Islet of Langerhans (tissue), 1 donor: ENCODE data around the gene PAFAH1B1.
"Not testable (repeated sequence)": the region's sequence is repeated elsewhere in the genome, so short reads cannot be mapped to it uniquely, and the experiment has no call there.

ENCODE experiments used
- FAIRE-seq: peaks from one replicate; lab custom pipeline; 2011; peaks lifted over from hg19 to GRCh38; lab: Jason Lieb, UNC

PAFAH1B1 gene

GRCh38 chr17:2690165-2691068, 97.0 kb downstream of the PAFAH1B1 start:
- FAIRE-seq: no peak

DNA sequence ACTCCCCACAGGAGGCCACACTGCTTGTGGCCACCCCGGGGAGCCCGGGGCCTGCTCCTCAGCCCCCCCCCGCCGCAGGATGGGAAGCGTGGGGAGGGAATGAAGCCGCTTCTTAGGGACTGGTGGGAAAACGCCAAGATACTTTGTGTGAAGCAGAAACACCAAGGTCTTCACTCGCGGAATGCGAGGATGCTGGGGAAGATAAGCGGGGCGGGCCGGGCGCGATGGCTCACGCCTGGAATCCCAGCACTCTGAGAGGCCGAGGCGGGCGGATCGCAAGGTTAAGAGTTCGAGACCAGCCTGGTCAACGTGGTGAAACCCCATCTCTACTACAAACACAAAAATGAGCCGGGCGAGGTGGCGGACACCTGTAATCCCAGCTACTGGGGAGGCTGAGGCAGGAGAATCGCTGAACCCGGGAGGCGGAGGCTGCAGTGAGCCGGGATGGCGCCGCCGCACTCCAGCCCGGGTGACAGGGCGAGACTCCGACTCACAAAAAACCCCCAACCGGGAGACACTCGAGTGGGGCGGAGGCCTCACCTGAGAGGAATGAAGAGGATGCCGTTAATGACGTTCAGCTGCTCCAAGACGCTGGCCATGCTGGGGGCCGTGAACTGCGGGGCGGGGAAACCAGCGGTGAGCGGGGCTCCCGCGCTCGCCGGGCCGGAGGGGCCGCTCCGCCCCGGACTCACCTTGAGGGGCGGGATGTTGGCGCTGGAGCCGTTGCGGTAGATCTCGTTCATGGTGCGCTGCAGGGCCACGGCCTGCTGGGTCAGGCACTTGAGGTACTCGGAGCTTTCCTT, 97.8 kb downstream of the PAFAH1B1 start:
- FAIRE-seq: no peak

DNA sequence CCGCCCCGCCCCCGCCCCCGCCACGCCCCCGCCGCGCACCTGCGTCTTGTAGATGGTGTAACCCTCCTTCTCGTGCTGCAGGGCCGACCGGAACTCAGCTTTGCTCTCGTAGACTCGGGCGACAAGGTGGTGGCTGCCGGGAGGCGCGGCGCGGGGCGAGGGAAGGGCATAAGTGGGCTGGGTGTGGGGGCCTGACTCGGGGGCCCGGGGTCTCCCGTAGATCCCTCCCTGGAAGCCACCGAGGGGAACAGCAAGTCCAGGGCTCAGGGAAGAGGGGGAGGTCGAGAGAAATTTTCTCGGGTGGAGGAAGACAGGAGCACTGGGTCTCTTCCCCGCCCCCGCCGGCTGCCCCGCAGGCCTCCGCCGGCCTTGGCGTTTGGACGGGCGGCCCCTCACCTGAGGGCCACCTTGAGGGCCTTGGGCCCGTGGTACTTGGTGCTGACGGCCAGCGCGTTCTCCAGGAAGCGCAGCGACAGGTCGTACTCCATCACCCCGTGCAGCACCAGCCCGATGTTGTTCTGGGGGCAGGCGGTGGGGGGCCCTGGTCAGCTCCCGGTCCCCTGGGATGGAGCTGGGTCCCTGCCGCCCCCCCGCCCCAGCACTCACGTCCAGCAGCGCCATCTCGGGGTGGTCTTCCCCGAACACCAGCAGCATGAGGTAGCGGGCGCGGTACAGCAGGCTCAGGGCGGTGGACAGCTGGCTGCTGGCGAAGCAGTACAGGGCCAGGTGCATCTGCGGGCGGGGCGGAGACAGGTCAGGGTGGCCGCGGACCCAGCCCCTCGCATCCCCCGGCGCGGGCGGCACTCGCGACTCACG, 98.7 kb downstream of the PAFAH1B1 start:
- no peak for FAIRE-seq

DNA sequence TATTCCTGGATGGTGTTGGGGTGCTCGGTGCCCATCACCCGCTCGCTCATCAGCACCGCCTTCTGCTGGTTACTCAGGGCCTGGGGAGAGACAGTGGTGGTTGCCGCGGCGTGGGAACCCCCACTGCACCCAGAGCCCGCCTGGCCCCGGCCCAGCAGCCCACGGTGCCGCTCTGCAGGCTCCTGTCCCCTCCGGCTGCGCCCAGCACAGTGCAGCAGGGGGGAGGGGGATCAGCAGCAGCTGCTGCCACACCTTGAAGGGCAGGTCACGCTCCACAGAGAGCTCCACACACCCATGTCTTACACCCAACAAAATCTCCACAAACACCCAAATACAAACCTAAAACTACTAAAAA, 99.3 kb downstream of the PAFAH1B1 start:
- no peak for FAIRE-seq

DNA sequence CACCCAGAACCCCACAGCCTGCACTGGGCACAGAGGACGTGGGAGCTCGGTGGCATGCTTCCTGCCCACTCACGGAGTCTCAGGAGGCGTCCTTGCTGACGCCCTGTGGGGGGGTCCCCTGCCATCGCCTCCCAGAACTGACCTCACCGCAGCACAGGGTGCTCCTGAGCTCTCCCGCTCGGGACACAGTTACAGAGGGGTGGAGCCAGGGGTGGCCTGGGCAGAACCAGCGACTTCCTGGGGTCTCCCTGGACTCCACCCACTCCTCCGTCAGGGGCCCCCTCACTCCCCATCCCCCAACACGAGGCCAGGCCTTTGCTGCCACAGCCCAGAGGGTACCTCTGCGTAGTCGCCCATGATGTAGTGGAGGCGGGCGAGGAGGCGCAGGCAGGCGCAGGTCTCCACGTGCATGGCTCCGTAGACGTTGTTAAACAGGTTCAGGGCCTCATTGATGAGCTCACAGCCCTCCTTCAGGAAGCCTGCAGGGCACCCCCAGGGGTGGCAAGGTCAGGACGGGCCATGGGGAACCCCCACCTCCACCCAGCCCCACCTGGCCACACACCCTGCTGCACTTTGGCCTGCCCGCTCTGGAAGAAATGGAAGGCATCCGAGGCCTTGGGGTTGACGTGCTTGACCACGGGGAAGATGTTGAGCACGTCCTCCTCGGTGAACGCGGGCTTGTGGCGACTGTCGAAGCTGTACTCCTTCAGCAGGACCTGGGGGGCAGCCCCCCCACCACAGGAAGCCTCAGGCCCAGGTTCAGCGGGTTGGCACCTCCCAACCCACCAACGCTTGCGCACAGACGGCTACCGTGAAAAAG, 100.3 kb downstream of the PAFAH1B1 start:
- FAIRE-seq: no peak

GRCh38 chr17:2694381-2695242, 101.2 kb downstream of the PAFAH1B1 start:
- no peak for FAIRE-seq

GRCh38 chr17:2695243-2695960, 101.9 kb downstream of the PAFAH1B1 start:
- FAIRE-seq: no peak

GRCh38 chr17:2695961-2696760, 102.7 kb downstream of the PAFAH1B1 start:
- FAIRE-seq: no peak

DNA sequence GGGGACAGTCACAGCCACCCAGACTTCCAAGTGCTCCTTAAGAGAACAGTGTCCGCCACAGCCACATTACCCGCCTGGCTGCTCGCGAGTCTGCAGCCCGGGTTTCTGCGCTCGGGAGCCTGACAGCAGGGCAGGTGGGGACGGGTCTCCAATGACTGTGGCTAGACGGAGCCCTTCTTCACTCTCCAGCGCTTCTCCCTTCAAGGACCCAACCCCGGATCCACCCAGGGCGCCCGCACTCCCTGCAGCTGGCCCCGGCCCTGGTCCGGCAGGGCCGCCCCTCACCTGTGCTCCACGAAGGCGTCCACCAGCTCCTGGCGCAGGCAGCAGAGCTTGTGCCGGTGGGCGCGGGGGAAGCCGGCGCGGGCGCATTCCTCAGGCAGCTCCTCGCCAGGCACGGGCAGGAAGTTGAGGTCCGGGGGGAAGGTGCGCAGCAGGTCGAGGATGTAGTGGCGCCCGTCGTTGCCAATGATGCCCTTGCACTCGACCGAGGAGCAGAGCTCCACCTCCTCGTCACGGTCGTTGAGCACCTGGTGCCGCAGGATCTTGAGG, 104.2 kb downstream of the PAFAH1B1 start:
- no peak for FAIRE-seq

DNA sequence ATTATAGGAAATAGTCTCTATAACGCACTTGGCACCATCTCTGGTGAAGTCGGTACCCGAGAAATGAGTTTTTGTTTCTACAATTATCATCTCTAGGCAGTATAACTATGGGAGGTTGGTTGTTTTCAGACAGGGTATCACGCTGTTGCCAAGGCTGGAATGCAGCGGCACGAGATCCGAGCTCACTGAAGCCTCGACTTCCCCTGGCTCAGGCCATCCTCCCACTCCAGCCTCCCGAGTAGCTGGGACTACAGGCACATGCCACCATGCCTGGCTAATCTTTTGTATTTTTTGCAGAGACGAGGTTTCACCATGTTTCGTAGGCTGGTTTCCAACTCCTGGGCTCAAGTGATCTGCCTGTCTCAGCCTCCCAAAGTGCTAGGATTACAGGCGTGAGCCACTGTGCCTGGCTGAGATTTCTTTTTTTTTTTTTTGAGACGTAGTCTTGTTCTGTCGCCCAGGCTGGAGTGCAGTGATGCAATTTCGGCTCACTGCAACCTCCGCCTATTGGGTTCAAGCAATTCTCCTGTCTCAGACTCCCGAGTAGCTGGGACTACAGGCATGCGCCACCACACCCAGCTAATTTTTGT, 105.9 kb downstream of the PAFAH1B1 start:
- not testable (repeated sequence) for FAIRE-seq

- FAIRE-seq: no peak
Measured at GRCh38 chr17:2700030-2700490, 106.6 kb downstream of the PAFAH1B1 start.

- FAIRE-seq: no peak
Measured at GRCh38 chr17:2700491-2701141, 107.2 kb downstream of the PAFAH1B1 start.

DNA sequence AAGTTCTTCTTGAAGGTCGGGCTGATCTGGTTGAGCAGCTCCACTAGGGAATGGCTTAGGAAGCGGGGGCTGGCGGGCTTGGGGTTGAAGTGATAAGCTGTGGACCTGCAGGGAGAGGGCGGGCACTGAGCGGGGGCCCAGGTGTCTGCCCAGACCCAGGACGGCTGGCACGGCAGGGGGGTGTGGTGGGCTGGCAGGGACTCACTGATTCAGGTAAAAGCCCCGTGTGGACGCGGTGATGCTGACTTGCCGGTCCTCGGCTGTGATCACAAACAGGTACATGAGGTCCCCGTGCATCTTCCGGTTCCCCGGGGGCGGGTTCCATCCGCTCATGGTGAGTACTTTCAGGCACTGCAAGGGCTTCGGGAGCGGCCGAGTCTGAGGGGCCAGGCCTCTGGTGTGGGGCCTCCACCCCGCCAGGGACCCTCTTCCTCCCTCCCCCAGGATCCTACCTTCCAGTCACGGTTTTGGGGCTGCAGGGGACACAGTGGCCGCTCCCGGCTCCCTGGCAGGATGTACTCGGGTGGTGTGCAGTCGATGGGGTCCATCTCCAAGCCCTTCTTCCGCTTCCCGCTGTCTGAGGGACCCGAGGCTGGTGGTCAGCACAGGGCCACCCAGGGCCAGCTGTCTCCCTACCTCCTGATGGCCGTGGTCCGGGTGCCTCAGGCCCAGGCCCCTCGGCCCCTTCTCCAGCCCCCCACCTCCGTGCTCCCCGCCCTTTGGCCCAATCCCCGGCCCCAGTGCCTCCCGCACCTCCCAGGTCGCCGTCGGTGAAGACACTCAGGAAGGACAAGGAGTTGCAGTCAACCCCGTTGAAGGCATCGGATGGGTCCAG, 107.9 kb downstream of the PAFAH1B1 start:
- no peak for FAIRE-seq

DNA sequence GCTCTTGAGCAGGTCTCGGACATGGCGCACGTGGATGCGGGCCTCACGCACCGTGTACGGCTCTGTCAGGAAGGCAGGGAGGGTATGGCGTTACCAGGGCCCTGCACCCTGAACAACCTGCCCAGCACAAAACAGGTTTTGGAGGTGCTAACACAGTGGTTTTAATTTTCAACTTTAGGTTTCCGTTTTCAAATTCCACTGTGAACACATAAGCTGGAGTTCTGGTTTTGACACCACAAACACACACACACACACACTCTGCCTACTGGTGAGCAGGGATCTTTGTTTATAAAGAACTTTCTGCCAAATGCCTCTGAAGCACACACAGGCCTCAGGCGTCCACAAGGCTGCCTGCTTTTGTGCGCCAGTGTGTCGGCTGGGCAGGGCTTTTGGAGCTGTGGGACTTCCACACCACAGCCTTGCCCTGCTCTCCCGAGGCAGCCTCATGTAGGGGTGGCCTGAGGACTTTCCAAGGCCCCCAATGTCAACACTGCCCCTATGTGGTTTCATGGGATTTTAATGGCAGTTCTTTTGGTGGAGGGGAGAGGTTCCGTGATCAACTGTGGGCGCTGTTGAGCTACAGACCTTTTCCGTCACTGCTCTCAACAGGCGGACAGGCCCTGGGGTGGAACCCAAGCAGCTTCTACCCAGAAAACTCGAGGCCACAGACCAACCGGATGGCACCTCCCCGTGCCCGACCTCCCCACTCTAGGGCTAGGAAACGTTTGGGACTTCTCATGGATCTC, 108.7 kb downstream of the PAFAH1B1 start:
- no peak for FAIRE-seq

DNA sequence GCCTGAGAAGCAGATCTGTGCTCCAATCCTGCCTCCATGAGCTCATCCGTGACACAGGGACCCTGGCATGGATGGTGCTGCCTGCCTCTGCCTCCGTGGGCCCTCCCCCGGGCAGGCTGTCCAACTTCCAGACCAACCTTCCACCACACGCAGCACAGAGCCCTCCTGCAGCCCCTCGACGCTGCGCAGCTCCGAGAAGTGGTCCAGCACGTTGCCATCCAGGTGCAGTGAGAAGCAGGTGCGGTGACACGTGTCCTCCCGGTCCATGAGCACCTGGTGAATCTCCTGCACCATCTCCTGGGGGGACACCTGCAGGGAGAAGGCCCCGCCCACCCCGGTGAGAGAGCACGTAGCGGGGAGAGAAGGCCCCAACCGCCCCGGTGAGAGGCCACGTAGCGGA, 109.7 kb downstream of the PAFAH1B1 start:
- FAIRE-seq: no peak

DNA sequence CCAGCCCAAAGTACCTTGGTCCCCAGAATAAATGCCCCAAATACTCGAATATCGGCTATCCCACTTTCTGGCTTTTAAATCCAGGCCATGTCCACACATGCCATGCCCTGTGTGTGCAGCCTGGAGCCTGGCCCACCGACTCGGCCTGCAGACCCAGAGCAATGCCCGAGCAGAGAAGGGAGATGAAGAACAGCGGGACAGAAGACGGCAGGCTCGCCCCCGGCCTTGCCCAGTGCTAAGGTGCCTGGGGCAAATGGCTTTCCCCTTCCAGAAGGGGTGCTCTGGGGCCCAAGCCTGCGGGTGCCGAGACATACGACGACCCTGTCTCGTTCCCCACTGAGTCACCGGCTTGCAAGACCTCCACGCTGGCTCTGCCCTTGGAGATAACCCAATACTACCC, 110.2 kb downstream of the PAFAH1B1 start:
- no peak for FAIRE-seq
